ENCODE results near the gene CAMSAP3.
A peak's percentile ranks its signal among the peaks of the same experiment; 100 is the strongest.

The CAMSAP3 gene

DNA sequence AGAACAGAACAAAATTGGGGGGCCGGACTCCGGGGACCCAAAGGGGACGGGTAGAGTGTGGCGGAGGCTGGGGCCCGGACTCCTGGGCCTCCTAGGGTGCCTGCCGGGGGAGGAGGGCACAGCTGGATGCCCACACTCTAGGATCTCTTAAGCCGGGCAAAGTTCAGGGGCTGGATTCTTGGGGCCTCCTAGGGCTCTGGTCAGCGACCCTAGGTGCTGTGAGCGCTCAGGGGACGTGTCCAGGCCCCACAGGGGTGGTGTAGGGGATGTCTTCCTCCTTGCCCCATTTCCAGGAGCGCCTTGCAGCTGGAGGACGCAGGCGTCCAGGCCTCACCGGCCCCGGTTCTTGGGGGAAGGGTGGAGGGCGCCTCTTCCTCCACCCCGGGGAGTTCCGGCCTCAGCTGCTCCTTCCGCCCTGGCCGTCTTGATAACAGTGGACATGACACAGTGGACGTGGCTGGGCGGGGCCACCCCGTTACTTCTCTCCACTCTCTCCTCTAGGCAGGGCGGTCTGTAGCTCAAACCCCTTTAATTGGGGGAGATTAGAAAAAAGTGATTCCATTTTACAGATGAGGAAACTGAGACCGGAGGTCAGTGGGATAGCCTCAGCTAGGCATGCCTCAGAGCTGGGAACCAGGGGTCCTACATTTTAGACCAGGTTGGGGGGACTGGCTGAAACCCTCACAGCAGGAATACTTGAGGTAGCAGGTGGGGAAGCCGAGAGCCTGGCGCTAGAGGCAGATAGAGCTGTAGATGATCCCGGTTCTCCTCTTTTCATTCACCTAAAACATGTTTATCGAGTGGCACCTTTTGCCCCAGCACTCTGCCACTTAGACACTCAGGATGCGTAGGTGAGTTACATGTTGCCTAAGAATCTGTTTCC lies 42.0 kb downstream of the CAMSAP3 start:
- peak overlapping the region; percentile 79 for H3K27ac ChIP-seq
- peak; percentile 53; the same call in 1 of the 2 replicates for TF ChIP-seq ZFX (IDR thresholded peaks at IDR 0.05)
- TF ChIP-seq, protein P1, sequence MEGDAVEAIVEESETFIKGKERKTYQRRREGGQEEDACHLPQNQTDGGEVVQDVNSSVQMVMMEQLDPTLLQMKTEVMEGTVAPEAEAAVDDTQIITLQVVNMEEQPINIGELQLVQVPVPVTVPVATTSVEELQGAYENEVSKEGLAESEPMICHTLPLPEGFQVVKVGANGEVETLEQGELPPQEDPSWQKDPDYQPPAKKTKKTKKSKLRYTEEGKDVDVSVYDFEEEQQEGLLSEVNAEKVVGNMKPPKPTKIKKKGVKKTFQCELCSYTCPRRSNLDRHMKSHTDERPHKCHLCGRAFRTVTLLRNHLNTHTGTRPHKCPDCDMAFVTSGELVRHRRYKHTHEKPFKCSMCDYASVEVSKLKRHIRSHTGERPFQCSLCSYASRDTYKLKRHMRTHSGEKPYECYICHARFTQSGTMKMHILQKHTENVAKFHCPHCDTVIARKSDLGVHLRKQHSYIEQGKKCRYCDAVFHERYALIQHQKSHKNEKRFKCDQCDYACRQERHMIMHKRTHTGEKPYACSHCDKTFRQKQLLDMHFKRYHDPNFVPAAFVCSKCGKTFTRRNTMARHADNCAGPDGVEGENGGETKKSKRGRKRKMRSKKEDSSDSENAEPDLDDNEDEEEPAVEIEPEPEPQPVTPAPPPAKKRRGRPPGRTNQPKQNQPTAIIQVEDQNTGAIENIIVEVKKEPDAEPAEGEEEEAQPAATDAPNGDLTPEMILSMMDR (conservative IDR thresholded peaks at IDR 0.05): no peak

DNA sequence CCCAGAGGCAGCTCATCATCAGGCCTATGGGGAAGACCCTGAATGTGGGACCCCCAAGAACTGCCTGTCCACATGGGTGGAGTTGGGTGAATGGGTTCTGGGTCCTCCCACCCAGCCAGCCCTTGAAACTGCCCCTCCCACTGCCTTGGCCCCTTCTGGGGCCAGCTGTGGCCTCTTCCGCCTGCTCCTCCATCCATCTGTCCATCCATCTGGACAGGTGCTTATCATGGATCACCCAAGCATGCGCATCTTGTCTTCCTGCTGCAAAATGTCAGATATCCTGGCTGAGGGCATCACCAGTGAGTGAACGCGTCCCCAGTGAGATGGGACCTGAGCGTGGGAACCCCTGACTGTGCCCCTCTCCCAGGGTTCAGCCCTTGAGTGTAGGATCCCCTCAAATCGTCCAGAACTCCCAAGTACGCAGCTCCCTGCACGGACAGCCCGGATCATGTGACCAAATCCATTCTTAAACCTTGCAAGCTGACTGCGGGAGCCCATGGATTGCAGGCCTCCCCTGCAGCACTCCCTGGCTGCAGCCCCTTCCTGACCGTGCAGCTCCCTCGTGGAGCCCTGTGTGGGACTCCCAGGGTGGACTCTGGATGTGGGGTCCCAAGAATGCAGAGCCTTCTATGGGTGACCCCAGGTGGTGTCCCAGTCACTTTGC lies 43.3 kb downstream of the CAMSAP3 start:
- H3K27ac ChIP-seq: no peak overlapping the region
- no peak for TF ChIP-seq ZFX (IDR thresholded peaks at IDR 0.05)
- TF ChIP-seq, protein P1 (conservative IDR thresholded peaks at IDR 0.05): no peak

DNA sequence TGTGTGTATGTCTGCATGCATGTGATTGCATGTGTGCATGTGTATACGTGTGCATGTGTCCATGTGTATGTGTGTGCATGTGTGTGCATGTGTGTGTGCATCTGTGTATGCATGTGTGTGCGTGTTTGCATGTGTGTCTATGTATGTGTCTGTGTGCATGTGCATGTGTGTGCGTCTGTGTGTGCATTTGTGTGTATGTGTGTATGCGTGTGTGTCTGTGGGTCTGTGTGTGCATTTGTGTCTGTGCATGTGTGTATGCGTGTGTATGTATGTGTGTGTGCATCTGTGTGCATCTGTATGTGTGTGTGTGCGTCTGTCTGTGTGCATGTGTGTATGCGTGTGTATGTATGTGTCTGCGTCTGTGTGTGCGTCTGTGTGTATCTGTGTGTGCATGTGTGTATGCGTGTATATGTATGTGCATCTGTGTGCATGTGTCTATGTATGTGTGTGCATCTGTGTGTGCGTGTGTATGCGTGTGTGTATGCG lies 44.2 kb downstream of the CAMSAP3 start:
- TF ChIP-seq, protein P1 (conservative IDR thresholded peaks at IDR 0.05): no peak
- TF ChIP-seq ZFX (IDR thresholded peaks at IDR 0.05): no peak
- H3K27ac ChIP-seq: no peak overlapping the region

DNA sequence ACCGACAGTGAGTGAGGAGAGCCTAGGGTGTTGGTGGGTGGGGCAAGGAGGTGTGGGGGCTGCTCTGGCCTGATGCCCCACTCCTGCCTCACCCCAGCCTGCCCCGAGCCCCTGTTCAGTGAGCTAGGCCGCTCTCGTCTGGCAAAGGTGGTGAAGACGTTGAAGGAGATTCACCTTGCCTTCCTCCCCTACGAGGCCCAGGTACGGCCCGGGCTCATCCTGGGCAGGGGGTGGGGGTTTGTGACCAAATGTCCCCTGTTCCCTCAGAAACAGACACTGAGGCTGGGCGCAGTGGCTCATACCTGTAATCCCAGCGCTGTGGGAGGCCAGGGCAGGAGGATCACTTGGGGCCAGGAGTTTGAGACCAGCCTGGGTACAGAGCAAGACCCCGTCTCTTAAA lies 45.1 kb downstream of the CAMSAP3 start:
- TF ChIP-seq ZFX (IDR thresholded peaks at IDR 0.05): no peak
- TF ChIP-seq, protein P1 (conservative IDR thresholded peaks at IDR 0.05): no peak

DNA sequence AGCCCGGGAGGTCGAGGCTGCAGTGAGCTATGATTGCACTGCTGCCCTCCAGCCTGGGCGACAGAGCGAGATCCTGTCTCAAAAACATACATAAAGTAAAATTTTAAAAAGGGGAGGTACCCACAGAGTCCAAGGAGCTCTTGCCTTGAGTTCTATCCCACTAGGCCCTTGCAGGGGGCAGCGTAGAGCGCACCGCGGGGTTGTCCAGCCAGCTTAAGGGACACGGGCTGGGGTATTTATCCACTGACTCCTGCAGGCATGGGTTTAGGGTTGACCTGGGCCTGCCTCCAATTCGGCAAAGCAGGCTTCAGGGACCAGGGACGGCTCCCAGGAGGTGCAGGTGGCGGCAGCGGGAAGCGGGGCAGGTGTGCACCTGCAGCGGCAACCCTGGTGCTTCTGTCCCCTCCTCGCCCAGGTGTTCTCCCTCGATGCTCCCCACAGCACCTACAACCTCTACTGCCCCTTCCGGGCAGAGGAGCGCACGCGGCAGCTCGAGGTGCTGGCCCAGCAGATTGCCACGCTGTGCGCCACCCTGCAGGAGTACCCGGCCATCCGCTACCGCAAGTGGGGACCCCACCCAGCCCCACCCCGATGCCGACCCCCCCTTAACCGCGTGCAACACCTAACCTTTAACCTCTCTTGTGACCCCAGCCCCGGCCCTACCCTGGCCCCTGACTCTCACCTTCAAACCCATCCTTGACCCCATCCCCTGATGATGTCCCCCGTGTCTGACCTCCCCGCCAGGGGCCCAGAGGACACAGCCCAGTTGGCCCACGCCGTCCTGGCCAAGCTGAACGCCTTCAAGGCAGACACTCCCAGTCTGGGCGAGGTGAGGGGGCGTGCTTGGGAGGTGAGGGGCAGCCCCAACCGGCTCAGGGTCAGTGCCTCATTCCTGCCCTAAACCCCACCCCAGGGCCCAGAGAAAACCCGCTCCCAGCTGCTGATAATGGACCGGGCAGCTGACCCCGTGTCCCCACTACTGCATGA lies 45.9 kb downstream of the CAMSAP3 start:
- TF ChIP-seq, protein P1 (conservative IDR thresholded peaks at IDR 0.05): no peak
- no peak for TF ChIP-seq ZFX (IDR thresholded peaks at IDR 0.05)
- H3K27ac ChIP-seq: no peak overlapping the region

More for the DNA sequence above, 45.1 kb downstream of the CAMSAP3 start:
- no peak overlapping the region for H3K27ac ChIP-seq

DNA sequence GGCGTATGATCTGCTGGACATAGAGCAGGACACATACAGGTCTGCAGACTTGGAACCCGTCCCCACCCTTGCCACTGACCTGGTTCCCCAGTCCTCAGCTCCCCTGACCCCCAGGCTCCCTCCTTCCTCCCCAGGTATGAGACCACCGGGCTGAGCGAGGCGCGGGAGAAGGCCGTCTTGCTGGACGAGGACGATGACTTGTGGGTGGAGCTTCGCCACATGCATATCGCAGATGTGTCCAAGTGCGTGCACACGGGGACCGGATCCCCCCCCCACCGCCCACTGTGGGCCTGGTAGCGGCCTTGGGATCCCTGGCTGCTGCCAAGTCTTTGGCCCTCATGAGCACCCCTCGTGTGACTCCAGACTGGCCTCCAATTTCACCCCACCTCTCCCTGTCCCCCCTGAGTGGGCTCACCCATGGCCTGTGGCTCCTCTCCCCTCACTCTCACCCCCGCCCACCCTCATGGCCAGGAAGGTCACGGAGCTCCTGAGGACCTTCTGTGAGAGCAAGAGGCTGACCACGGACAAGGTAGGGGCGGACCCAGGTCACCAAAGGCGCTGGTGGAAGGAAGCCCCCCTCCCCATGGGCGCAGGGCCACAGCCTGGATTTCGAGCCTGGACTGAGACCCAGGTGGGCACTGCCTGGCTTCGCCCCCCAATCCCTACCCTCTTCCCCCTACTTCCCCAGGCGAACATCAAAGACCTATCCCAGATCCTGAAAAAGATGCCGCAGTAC lies 46.8 kb downstream of the CAMSAP3 start:
- no peak overlapping the region for H3K27ac ChIP-seq
- TF ChIP-seq, protein P1 (conservative IDR thresholded peaks at IDR 0.05): no peak
- no peak for TF ChIP-seq ZFX (IDR thresholded peaks at IDR 0.05)

All from C4-2B (cell line).